CD14-positive monocyte (primary cell): ENCODE results near the gene CHN2. TPM values are rescaled to one million over a fixed set of nuclear protein-coding genes. Genes with fewer than 3 reads are reported as not detected.

Source experiments
- DNase-seq, 3 donors: peaks; one replicate each; pipeline ENCODE4 v3.0.0-alpha.2; 2011 to 2022
- H2AFZ ChIP-seq: 2 replicates; pipeline ENCODE4 v1.6.0; 2012; ENCODE audit warnings: mild to moderate bottlenecking, low read depth, low read length, inconsistent platforms; ENCODE audit not compliant: insufficient read depth, poor library complexity, severe bottlenecking
- H3K27ac ChIP-seq, 2 donors: 1 replicate in 1 of 2; 2 replicates in 1 of 2; pipeline ENCODE4 v1.5.1; 2012 to 2013; ENCODE audit warnings: low read length in 2 of 2, control low read depth in 1 of 2, inconsistent platforms in 1 of 2, low read depth in 1 of 2, mild to moderate bottlenecking in 1 of 2
- H3K27me3 ChIP-seq, 2 donors: one replicate each; pipeline versions ENCODE4 v1.6.0 to v1.6.1; 2011 to 2013; ENCODE audit warnings: low read length in 2 of 2; ENCODE audit not compliant: control insufficient read depth in 2 of 2, insufficient read depth in 2 of 2
- H3K36me3 ChIP-seq, 2 donors: replicated peaks in 1 of 2; 1 replicate in 1 of 2; 2 replicates in 1 of 2; pipeline versions ENCODE4 v1.5.1 to v1.6.1; 2012 to 2013; ENCODE audit warnings: low read length in 2 of 2, control low read depth in 1 of 2, inconsistent platforms in 1 of 2, mild to moderate bottlenecking in 1 of 2; ENCODE audit not compliant: insufficient read depth in 2 of 2, control insufficient read depth in 1 of 2
- H3K4me1 ChIP-seq, 2 donors: 1 replicate in 1 of 2; 2 replicates in 1 of 2; pipeline versions ENCODE4 v1.5.1 to v1.6.1; 2012 to 2013; ENCODE audit warnings: low read length in 2 of 2, control low read depth in 1 of 2, inconsistent platforms in 1 of 2, mild to moderate bottlenecking in 1 of 2, moderate library complexity in 1 of 2; ENCODE audit not compliant: insufficient read depth in 2 of 2, control insufficient read depth in 1 of 2
- H3K4me2 ChIP-seq: replicated peaks from 2 replicates; pipeline ENCODE3; 2012; ENCODE audit warnings: low read length, moderate library complexity, mild to moderate bottlenecking; ENCODE audit not compliant: poor library complexity, severe bottlenecking; ENCODE audit errors: extremely low read depth
- H3K4me3 ChIP-seq, 3 experiments: fragments of 200-600 bp in 1 of 3; sonication (generic) in 1 of 3; replicated peaks in 1 of 3; 1 replicate in 2 of 3; 2 replicates in 1 of 3; pipeline ENCODE4 v1.5.1; 2011 to 2013; ENCODE audit warnings: low read length in 3 of 3, mild to moderate bottlenecking in 3 of 3, control low read depth in 2 of 3, low read depth in 2 of 3, inconsistent platforms in 1 of 3, moderate library complexity in 1 of 3
- H3K79me2 ChIP-seq: 2 replicates; pipeline ENCODE4 v1.6.0; 2012; ENCODE audit warnings: mild to moderate bottlenecking, control low read depth, inconsistent platforms, low read length, moderate library complexity; ENCODE audit not compliant: insufficient read depth
- H3K9ac ChIP-seq: 2 replicates; pipeline ENCODE4 v1.6.0; 2017; ENCODE audit warnings: low read length, mild to moderate bottlenecking; ENCODE audit not compliant: insufficient read depth, poor library complexity, severe bottlenecking
- H3K9me3 ChIP-seq, 2 donors: replicated peaks in 1 of 2; 1 replicate in 1 of 2; 2 replicates in 1 of 2; pipeline versions ENCODE4 v1.5.1 to v1.6.1; 2012 to 2013; ENCODE audit warnings: low read length in 2 of 2, control low read depth in 1 of 2; ENCODE audit not compliant: control insufficient read depth in 1 of 2, insufficient read depth in 1 of 2
- H4K20me1 ChIP-seq: 2 replicates; pipeline ENCODE4 v1.6.0; 2012; ENCODE audit warnings: mild to moderate bottlenecking, low read length, control low read depth, moderate library complexity; ENCODE audit not compliant: insufficient read depth
- H3K27ac Mint-ChIP-seq, 7 donors: one replicate each; pipeline ENCODE4 v1.8.0; 2020; ENCODE audit warnings: mild to moderate bottlenecking in 7 of 7, mixed read lengths in 7 of 7, moderate library complexity in 6 of 7, inconsistent platforms in 2 of 7
- H3K27me3 Mint-ChIP-seq, 3 donors: one replicate each; pipeline ENCODE4 v1.8.0; 2021 to 2022; ENCODE audit warnings: low read depth in 3 of 3, mild to moderate bottlenecking in 3 of 3, mixed read lengths in 3 of 3, moderate library complexity in 3 of 3, inconsistent platforms in 1 of 3
- H3K36me3 Mint-ChIP-seq, 2 donors: one replicate each; pipeline ENCODE4 v1.8.0; 2020; ENCODE audit warnings: mixed read lengths in 2 of 2, inconsistent platforms in 1 of 2, mild to moderate bottlenecking in 1 of 2
- H3K4me1 Mint-ChIP-seq: one replicate; pipeline ENCODE4 v1.8.0; 2020; ENCODE audit warnings: mild to moderate bottlenecking, mixed read lengths
- H3K4me3 Mint-ChIP-seq, 2 donors: one replicate each; pipeline ENCODE4 v1.8.0; 2020; ENCODE audit warnings: mild to moderate bottlenecking in 2 of 2, mixed read lengths in 2 of 2, moderate library complexity in 1 of 2
- H3K9me3 Mint-ChIP-seq, 7 donors: one replicate each; pipeline ENCODE4 v1.8.0; 2020 to 2022; ENCODE audit warnings: mixed read lengths in 7 of 7, mild to moderate bottlenecking in 6 of 7, moderate library complexity in 6 of 7, inconsistent platforms in 2 of 7
- WGBS: methylation state at CpG from one replicate; pipeline ENCODE4 v1.1.5; 2013; ENCODE audit warnings: missing lambda C conversion rate; ENCODE audit not compliant: insufficient coverage; 5-methylcytosine and 5-hydroxymethylcytosine counted together
- intact Hi-C, 2 donors: fragments of 100-400 bp; cut with micrococcal nuclease; formaldehyde crosslinking; loops; one replicate each; pipeline versions ENCODE4 v1.15.0 to v1.15.1; 2023
- polyA plus RNA-seq, 3 donors: library from polyadenylated mRNA; depleted of rRNA in 1 of 3; unstranded in 2 of 3; stranded (reverse) in 1 of 3; fragments of 300-500 nt in 2 of 3; fragments of >200 nt in 1 of 3; fragmentation: Illumina TruSeq in 2 of 3; gene quantifications; 1 replicate in 2 of 3; 2 replicates in 1 of 3; pipeline ENCODE4 v1.2.3, GENCODE V29; 2012 to 2021
- TF ChIP-seq, protein P1 (sequence below): fragments of 200-600 bp; IDR thresholded peaks from one replicate; pipeline ENCODE4 v1.8.0; 2022; ENCODE audit warnings: antibody characterized with exemption, mild to moderate bottlenecking

The CHN2 gene
- polyA plus RNA-seq, 3 donors, result 26.6 to 66.5 (median 44.8) TPM

DNA sequence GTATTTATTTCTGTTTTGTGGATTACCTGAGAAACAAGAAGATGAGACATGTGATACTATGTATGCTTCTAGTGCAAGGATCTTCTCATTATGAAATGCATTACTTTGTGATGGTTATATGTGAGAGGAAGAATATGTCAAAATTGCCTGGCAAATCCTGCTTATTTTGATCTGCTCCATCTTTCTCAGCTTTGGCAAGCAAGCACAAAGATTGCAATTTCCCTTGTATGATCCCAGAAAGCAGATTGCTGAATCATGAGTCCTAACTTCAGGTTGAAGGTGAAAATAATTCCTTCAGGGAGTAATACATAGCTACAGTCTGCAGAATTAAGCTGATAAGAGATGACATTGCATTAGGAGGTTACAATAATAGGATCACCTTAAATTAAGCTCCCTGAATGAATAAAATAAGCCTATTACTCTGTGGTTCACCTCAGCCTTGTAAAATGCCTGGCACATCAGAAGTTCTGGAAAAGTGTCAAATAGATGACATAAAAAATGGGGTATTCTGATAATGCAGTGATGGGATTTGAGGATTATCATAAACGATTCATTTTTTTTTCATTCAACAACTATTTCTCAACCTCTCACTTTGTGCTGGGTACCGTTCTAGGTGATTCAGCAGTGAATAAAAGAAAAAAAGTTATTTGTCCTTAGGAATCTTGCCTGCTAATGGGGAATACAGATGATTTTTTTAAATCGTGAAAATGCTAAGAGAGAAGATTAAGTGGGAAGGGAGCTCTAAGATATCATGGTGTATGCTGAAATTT lies 120.7 kb downstream of the CHN2 start:
- no peak overlapping the region for H3K27ac Mint-ChIP-seq
- peaks cover 0 to 5% (median 2%) of the 10 kb centered on the region in 7 donors for H3K9me3 Mint-ChIP-seq
- H3K9me3 ChIP-seq, result no peaks in the 10 kb centered on the region
- intact Hi-C loops, result no loop called here
- H3K4me3 Mint-ChIP-seq, result no peak overlapping the region
- TF ChIP-seq, protein P1, sequence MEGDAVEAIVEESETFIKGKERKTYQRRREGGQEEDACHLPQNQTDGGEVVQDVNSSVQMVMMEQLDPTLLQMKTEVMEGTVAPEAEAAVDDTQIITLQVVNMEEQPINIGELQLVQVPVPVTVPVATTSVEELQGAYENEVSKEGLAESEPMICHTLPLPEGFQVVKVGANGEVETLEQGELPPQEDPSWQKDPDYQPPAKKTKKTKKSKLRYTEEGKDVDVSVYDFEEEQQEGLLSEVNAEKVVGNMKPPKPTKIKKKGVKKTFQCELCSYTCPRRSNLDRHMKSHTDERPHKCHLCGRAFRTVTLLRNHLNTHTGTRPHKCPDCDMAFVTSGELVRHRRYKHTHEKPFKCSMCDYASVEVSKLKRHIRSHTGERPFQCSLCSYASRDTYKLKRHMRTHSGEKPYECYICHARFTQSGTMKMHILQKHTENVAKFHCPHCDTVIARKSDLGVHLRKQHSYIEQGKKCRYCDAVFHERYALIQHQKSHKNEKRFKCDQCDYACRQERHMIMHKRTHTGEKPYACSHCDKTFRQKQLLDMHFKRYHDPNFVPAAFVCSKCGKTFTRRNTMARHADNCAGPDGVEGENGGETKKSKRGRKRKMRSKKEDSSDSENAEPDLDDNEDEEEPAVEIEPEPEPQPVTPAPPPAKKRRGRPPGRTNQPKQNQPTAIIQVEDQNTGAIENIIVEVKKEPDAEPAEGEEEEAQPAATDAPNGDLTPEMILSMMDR, result no peak
- H3K79me2 ChIP-seq, result no peaks in the 10 kb centered on the region
- H3K27me3 ChIP-seq, result no peaks in the 10 kb centered on the region
- no peak overlapping the region for H3K4me3 ChIP-seq
- H3K4me1 Mint-ChIP-seq, result peaks cover 15% of the 10 kb centered on the region
- H2AFZ ChIP-seq, result no peak overlapping the region
- H4K20me1 ChIP-seq, result peaks cover 47% of the 10 kb centered on the region
- no peak overlapping the region for H3K9ac ChIP-seq
- no CpG with 5 or more reads among the region's 3 CpGs for WGBS
- H3K36me3 ChIP-seq, result no peaks in the 10 kb centered on the region
- H3K4me1 ChIP-seq, result peaks cover 12 to 13% of the 10 kb centered on the region in 2 donors
- peaks cover 4% of the 10 kb centered on the region in 2 donors for H3K36me3 Mint-ChIP-seq
- H3K27me3 Mint-ChIP-seq, result peaks cover 0 to 5% (median 3%) of the 10 kb centered on the region in 3 donors
- DNase-seq, result no peak
- no peak overlapping the region for H3K4me2 ChIP-seq
- no peak overlapping the region for H3K27ac ChIP-seq

GRCh38 chr7:29315892-29316270 lies 121.3 kb downstream of the CHN2 start:
- TF ChIP-seq, protein P1, result no peak
- H4K20me1 ChIP-seq, result peaks cover 49% of the 10 kb centered on the region
- no peak overlapping the region for H3K4me3 Mint-ChIP-seq
- no peak overlapping the region for H3K27ac Mint-ChIP-seq
- H3K79me2 ChIP-seq, result no peaks in the 10 kb centered on the region
- no peak overlapping the region for H3K4me2 ChIP-seq
- peaks cover 2 to 8% of the 10 kb centered on the region in 2 donors for H3K36me3 Mint-ChIP-seq
- H3K9me3 ChIP-seq, result no peaks in the 10 kb centered on the region
- H2AFZ ChIP-seq, result no peak overlapping the region
- no peak overlapping the region for H3K4me3 ChIP-seq
- no peak overlapping the region for H3K9ac ChIP-seq
- peaks cover 0 to 2% (median 0%) of the 10 kb centered on the region in 7 donors for H3K9me3 Mint-ChIP-seq
- peaks cover 20% of the 10 kb centered on the region for H3K4me1 Mint-ChIP-seq
- peaks cover 0 to 5% (median 3%) of the 10 kb centered on the region in 3 donors for H3K27me3 Mint-ChIP-seq
- no peaks in the 10 kb centered on the region for H3K27me3 ChIP-seq
- H3K27ac ChIP-seq, result no peak overlapping the region
- no CpG with 5 or more reads among the region's 2 CpGs for WGBS
- DNase-seq, result no peak
- intact Hi-C loops, result no loop called here
- H3K36me3 ChIP-seq, result no peaks in the 10 kb centered on the region
- peaks cover 17 to 18% of the 10 kb centered on the region in 2 donors for H3K4me1 ChIP-seq
